Measurements from ENCODE around the gene GRID1. TPM values are rescaled to one million over a fixed set of nuclear protein-coding genes. Genes with fewer than 3 reads are reported as not detected.

The GRID1 gene
- total RNA-seq = not detected in 2 replicates

DNA sequence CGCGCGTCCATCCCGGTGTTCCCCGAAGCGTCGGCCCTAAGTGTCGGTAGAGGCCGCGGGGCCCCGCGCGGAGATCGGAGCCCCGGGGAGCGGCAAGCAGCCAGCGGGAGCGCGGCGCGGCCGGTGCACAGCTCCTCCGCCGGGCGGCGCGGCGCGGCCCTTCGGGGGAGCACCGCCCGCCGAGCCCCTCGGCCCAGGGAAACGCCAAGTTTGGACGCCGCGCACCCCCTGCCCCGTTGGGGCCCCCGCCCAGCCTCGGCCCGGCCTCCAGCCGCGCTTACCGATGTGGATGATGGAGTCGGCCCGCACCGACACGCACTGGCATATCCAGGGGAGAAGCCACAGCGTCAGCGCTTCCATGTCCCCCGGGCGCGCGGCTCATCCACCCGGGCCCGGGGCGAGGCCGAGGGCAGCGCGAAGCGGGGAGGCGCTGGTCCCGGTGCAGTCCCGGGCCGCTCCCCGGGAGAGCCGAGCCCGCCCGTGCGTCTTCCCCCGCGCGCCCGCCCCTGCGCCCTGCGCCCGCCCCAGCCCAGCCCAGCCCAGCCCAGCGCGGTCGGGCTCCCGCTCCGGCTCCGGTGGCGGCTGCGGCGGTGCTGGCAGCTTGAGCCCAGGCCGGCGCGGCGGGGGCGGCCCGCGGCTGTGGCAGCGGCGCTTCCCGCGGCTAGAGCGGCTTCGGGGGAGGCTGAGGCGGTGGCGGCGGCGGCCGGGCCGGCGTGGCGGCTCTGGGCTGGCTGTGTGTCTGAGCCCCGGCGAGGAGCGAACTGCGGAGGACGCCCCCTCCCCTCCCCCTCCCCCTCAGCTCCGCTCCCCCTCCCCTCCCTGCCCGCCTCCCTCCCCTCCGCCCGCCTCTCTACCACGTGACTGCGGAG is at the start of gene GRID1:
TSS of gene GRID1 (minus strand) at position 763 of the 869 bp plus-strand sequence.

Other genes starting within 250 kb of the GRID1 start
- 45.1 and 52.3 TPM in 2 replicates for gene WAPL, start 155.0 kb upstream of the GRID1 start, total RNA-seq